Adipose tissue (tissue), 3 donors: ENCODE results near the gene PCED1B. TPM values are rescaled to one million over a fixed set of nuclear protein-coding genes. Genes with fewer than 3 reads are reported as not detected.
"Not testable (repeated sequence)": the region's sequence is repeated elsewhere in the genome, so short reads cannot be mapped to it uniquely, and the experiment has no call there.

Experiments
- H3K27ac ChIP-seq: one replicate; pipeline ENCODE4 v1.5.1; 2013; ENCODE audit warnings: low read depth, low read length
- WGBS, 3 donors: extraction: QIAGEN DNeasy Blood & Tissue Kit; methylation state at CpG; one replicate each; pipeline ENCODE4 v1.1.7; 2013; 5-methylcytosine and 5-hydroxymethylcytosine counted together
- polyA plus RNA-seq, 3 donors: library from polyadenylated mRNA; stranded (reverse); fragments of 200-250 nt; gene quantifications; one replicate each; pipeline ENCODE4 v1.2.3, GENCODE V29; 2013
- donor health status: healthy with polysubstance abuse.
- donor health status: Bipolar disorder and iron deficiency.
- donor health status: healthy.

PCED1B gene
- 1 to 10 TPM in 2 of 3 donors, under 1 TPM in 1; 0.79 to 3.5 (median 2.7) TPM for polyA plus RNA-seq

GRCh38 chr12:47079468-47079980, at the start of gene PCED1B, which contains the start of gene AMIGO2:
Gene PCED1B, plus strand, starts transcription at chr12:47079621. Its CDS starts 155,443 bp downstream, at chr12:47235064.
Gene AMIGO2, minus strand, starts transcription at chr12:47079959. Its CDS starts 957 bp downstream, at chr12:47079002.
- H3K27ac ChIP-seq, result no peak within 1 kb of the TSS
- WGBS, 3 donors, result 0% methylated on average over 46 to 57 of the region's 58 CpGs

- WGBS, 3 donors, result 97 to 99% (median 97%) methylated on average over 2 of the region's 2 CpGs
These were observed 49.5 kb upstream of the PCED1B start for GRCh38 chr12:47029903-47030302.

GRCh38 chr12:47032644-47033043, 46.8 kb upstream of the PCED1B start:
- WGBS, 3 donors, result 0 to 5% (median 2%) methylated on average over 1 of the region's 1 CpG
- H3K27ac ChIP-seq, result no peak overlapping the region

More at GRCh38 chr12:47029903-47030302, 49.5 kb upstream of the PCED1B start:
- H3K27ac ChIP-seq, result no peak overlapping the region

GRCh38 chr12:47033081-47033480, 46.3 kb upstream of the PCED1B start:
- no peak overlapping the region for H3K27ac ChIP-seq

GRCh38 chr12:47033789-47034555, 45.4 kb upstream of the PCED1B start:
- 84 to 88% (median 85%) methylated on average over 5 of the region's 5 CpGs for WGBS, 3 donors
- H3K27ac ChIP-seq, result no peak overlapping the region

More at GRCh38 chr12:47033081-47033480, 46.3 kb upstream of the PCED1B start:
- 42 to 59% (median 45%) methylated on average over 5 of the region's 5 CpGs for WGBS, 3 donors

- WGBS, 3 donors, result 80 to 88% (median 84%) methylated on average over 2 of the region's 2 CpGs
- H3K27ac ChIP-seq, result no peak overlapping the region
These were observed 44.8 kb upstream of the PCED1B start for GRCh38 chr12:47034661-47035060.

GRCh38 chr12:47035484-47035883, 43.9 kb upstream of the PCED1B start:
- no peak overlapping the region for H3K27ac ChIP-seq
- WGBS, 3 donors, result 69 to 84% (median 81%) methylated on average over 3 of the region's 3 CpGs

GRCh38 chr12:47038270-47038748, 41.1 kb upstream of the PCED1B start:
- WGBS, 3 donors, result 42 to 78% (median 70%) methylated on average over 1 of the region's 1 CpG
- H3K27ac ChIP-seq, result no peak overlapping the region

- no peak overlapping the region for H3K27ac ChIP-seq
- WGBS, 3 donors, result 37 to 95% (median 93%) methylated on average over 2 of the region's 2 CpGs
These were observed 40.3 kb upstream of the PCED1B start for GRCh38 chr12:47039079-47039478.

GRCh38 chr12:47039756-47040155, 39.7 kb upstream of the PCED1B start:
- WGBS, 3 donors, result 71 to 90% (median 87%) methylated on average over 1 of the region's 1 CpG
- no peak overlapping the region for H3K27ac ChIP-seq

GRCh38 chr12:47041327-47041726, 38.1 kb upstream of the PCED1B start:
- 89 to 95% (median 90%) methylated on average over 4 of the region's 4 CpGs for WGBS, 3 donors
- H3K27ac ChIP-seq, result no peak overlapping the region

- H3K27ac ChIP-seq, result no peak overlapping the region
These were observed 30.9 kb upstream of the PCED1B start for GRCh38 chr12:47048541-47048940.

- 84 to 89% (median 88%) methylated on average over 3 of the region's 3 CpGs for WGBS, 3 donors
- not testable (repeated sequence) for H3K27ac ChIP-seq
These were observed 28.1 kb upstream of the PCED1B start for GRCh38 chr12:47051291-47051690.

- WGBS, 3 donors, result 73 to 84% (median 78%) methylated on average over 2 of the region's 2 CpGs
- H3K27ac ChIP-seq, result no peak overlapping the region
These were observed 27.1 kb upstream of the PCED1B start for GRCh38 chr12:47052274-47052673.

- no peak overlapping the region for H3K27ac ChIP-seq
These were observed 25.5 kb upstream of the PCED1B start for GRCh38 chr12:47053961-47054360.

- 86 to 97% (median 87%) methylated on average over 4 of the region's 4 CpGs for WGBS, 3 donors
- H3K27ac ChIP-seq, result no peak overlapping the region
These were observed 24.8 kb upstream of the PCED1B start for GRCh38 chr12:47054659-47055058.

GRCh38 chr12:47055856-47056255, 23.6 kb upstream of the PCED1B start:
- WGBS, 3 donors, result 43 to 60% (median 51%) methylated on average over 3 of the region's 3 CpGs
- not testable (repeated sequence) for H3K27ac ChIP-seq

GRCh38 chr12:47056944-47057343, 22.5 kb upstream of the PCED1B start:
- H3K27ac ChIP-seq, result not testable (repeated sequence)
- 83 to 91% (median 87%) methylated on average over 10 to 12 of the region's 12 CpGs for WGBS, 3 donors

GRCh38 chr12:47058640-47059039, 20.8 kb upstream of the PCED1B start:
- 90 to 95% (median 91%) methylated on average over 1 to 2 of the region's 2 CpGs for WGBS, 3 donors
- not testable (repeated sequence) for H3K27ac ChIP-seq

- 77 to 88% (median 85%) methylated on average over 1 of the region's 1 CpG for WGBS, 3 donors
- H3K27ac ChIP-seq, result no peak overlapping the region
These were observed 13.9 kb upstream of the PCED1B start for GRCh38 chr12:47065546-47065945.
